ENCODE data around the gene DENND4B.

Gene DENND4B

DNA sequence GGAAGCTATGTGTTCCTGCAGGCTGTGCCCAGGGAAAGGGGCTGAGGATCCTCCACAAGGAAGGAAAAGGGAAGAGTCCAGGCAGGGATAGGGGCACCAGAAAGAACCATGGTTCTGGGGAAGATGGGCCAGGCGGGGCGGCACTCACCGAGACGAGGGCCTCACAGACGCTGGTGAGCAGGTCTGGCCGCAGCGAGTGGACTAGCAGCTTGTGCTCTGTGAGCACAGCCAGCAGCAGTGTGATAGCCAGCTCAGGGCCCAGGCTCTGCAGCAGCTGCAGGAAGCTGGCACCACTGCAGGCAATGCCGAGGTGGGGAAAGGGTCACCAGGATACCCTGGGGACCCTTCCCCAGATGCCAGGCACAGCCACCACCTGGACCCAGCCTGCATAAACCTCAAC lies 5.8 kb downstream of the DENND4B start:
- Histone ChIP-seq H3K27me3 (replicated peaks; ENCODE audit: control insufficient read depth, insufficient read depth, low read length) (no peaks in the 10 kb centered on the region), H3K36me3 (ENCODE audit: control insufficient read depth, insufficient read depth, low read length) (peaks cover 51% of the 10 kb centered on the region)
- TF ChIP-seq, protein P1, sequence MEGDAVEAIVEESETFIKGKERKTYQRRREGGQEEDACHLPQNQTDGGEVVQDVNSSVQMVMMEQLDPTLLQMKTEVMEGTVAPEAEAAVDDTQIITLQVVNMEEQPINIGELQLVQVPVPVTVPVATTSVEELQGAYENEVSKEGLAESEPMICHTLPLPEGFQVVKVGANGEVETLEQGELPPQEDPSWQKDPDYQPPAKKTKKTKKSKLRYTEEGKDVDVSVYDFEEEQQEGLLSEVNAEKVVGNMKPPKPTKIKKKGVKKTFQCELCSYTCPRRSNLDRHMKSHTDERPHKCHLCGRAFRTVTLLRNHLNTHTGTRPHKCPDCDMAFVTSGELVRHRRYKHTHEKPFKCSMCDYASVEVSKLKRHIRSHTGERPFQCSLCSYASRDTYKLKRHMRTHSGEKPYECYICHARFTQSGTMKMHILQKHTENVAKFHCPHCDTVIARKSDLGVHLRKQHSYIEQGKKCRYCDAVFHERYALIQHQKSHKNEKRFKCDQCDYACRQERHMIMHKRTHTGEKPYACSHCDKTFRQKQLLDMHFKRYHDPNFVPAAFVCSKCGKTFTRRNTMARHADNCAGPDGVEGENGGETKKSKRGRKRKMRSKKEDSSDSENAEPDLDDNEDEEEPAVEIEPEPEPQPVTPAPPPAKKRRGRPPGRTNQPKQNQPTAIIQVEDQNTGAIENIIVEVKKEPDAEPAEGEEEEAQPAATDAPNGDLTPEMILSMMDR (IDR thresholded peaks at IDR 0.05; ENCODE audit: insufficient read depth, low read length, poor library complexity, severe bottlenecking) = no peak

DNA sequence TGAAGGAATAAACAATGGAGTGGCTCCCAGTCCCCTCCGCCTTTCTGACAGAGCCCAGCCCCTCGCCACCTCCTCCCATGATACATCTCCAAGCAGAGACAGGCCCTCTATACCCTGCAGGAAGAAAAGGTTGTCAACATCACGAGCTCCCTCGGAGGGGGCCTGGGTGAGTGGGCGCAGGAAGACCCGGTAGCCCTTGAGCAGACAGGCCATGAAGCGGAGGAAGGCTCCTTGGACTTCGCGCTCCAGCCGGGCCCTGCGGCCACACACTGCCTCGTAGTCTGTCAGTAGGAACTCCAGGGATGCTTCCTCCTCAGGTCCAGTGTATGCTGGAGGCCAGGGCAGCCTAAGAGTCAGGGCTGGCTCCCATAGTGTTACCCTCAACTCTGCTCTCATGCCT lies 7.0 kb downstream of the DENND4B start:
- DNase-seq (ENCODE audit: extremely low read depth, insufficient read length) = no peak
- TF ChIP-seq, protein P1 (IDR thresholded peaks at IDR 0.05; ENCODE audit: insufficient read depth, low read length, poor library complexity, severe bottlenecking) = no peak
- Histone ChIP-seq H3K36me3 (ENCODE audit: control insufficient read depth, insufficient read depth, low read length) (peaks cover 57% of the 10 kb centered on the region), H3K27me3 (replicated peaks; ENCODE audit: control insufficient read depth, insufficient read depth, low read length) (no peaks in the 10 kb centered on the region), H3K4me3 (replicated peaks; ENCODE audit: low read depth, low read length) (no peak overlapping the region)

More for the DNA sequence above, 5.8 kb downstream of the DENND4B start:
- DNase-seq (ENCODE audit: extremely low read depth, insufficient read length) = no peak
- H3K4me3 ChIP-seq (replicated peaks; ENCODE audit: low read depth, low read length) = no peak overlapping the region

DNA sequence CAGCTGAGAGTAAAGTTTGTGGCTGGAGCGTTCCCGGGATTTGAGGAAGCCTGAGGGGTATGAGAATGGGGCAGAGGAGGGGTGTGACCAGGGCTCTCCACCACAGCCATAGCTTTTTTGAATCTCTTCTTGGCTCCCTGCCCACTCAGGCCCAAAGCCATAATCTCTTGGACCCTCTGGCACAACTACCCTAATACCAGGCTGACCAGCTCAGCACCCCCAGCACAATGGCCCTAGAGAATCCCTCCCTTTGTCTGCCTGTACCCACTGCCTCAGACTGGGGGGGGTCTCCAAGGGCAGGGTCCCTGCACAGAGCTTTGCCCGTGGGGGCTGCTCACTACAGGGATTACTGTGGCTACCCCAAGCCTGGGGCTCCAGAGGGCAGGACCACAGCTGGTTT lies 7.5 kb downstream of the DENND4B start:
- peaks cover 57% of the 10 kb centered on the region for H3K36me3 ChIP-seq (ENCODE audit: control insufficient read depth, insufficient read depth, low read length)

DNA sequence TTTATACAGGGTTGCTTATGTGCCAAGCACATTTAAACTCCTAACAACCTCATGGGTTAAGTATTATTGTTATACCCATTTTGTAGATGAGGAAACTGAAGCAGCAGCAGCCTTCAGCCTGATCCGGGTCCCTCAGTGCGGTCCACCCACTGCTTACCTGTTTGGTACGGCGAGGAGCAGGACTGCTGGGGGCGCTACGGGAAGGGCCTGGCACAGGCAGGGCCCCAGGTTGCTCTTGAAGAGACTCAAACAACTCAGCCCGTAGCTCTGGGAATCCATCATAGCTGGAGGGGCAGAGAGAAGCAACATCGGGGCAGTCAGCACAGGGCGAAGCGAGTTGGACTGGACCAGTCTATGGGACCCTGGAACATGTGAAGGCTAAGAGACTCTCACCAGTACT lies 9.2 kb downstream of the DENND4B start:
- no peak for DNase-seq (ENCODE audit: extremely low read depth, insufficient read length)
- TF ChIP-seq, protein P1 (IDR thresholded peaks at IDR 0.05; ENCODE audit: insufficient read depth, low read length, poor library complexity, severe bottlenecking) = no peak
- Histone ChIP-seq H3K36me3 (ENCODE audit: control insufficient read depth, insufficient read depth, low read length) (peaks cover 69% of the 10 kb centered on the region), H3K27me3 (replicated peaks; ENCODE audit: control insufficient read depth, insufficient read depth, low read length) (no peaks in the 10 kb centered on the region), H3K4me3 (replicated peaks; ENCODE audit: low read depth, low read length) (no peak overlapping the region)

More for the DNA sequence above, 7.5 kb downstream of the DENND4B start:
- DNase-seq (ENCODE audit: extremely low read depth, insufficient read length) = no peak
- TF ChIP-seq, protein P1 (IDR thresholded peaks at IDR 0.05; ENCODE audit: insufficient read depth, low read length, poor library complexity, severe bottlenecking) = no peak
- H3K27me3 ChIP-seq (replicated peaks; ENCODE audit: control insufficient read depth, insufficient read depth, low read length) = no peaks in the 10 kb centered on the region
- H3K4me3 ChIP-seq (replicated peaks; ENCODE audit: low read depth, low read length) = no peak overlapping the region

DNA sequence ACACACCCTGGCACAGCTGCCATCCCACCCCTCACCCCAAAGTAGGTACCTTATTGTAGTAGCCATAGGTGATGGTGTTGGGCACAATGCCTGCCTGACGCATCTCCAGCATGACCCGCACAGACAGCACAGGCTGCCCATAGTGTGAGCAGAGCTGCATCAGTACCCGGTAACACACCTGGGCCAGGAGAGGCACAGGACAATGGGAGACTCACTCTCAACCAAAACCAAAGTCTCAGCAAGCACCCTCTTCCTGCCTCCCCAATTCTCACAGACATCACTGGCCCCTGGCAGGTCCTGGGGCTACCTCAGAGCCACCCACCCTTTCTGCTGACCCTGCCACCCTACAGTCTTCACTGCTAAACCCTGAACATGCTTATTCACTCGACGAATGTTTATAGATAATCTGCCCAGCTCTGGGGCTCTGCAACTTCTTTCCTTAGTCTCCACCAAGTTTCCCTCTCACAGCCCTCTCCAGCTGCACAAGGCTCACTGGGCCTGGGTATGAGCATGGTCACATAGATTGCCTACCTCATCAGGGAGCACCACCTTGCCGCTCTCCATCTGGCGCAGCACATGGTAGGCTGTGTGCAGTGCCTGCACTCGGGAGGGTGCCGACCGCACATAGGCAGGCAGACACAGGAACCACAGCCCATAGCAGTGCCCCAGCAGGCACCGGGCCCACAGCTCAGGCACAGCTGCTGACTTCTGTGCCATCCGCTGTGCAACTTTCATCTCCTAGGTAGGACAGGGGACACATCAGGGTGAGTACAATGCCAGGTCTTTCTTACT lies 10.3 kb downstream of the DENND4B start:
- H3K36me3 ChIP-seq (ENCODE audit: control insufficient read depth, insufficient read depth, low read length) = peaks cover 65% of the 10 kb centered on the region
- DNase-seq (ENCODE audit: extremely low read depth, insufficient read length) = no peak
- H3K27me3 ChIP-seq (replicated peaks; ENCODE audit: control insufficient read depth, insufficient read depth, low read length) = no peaks in the 10 kb centered on the region
- H3K4me3 ChIP-seq (replicated peaks; ENCODE audit: low read depth, low read length) = no peak overlapping the region
- TF ChIP-seq, protein P1 (IDR thresholded peaks at IDR 0.05; ENCODE audit: insufficient read depth, low read length, poor library complexity, severe bottlenecking) = no peak
